Measurements from ENCODE around the gene RFC2. TPM values are rescaled to one million over a fixed set of nuclear protein-coding genes. Genes with fewer than 3 reads are reported as not detected.

The RFC2 gene
- total and polyA plus RNA-seq, 10 of the 15 experiments (the other 5 are each of a cell fraction or from before 2014, with no cell fraction given): 25.8 to 145 (median 90.9) TPM

- TF ChIP-seq CBX3 (IDR thresholded peaks at IDR 0.05; ENCODE audit: borderline replicate concordance, low read depth) (no peak), SREBF1 (IDR thresholded peaks at IDR 0.05; ENCODE audit: low read length) (no peak), SMAD5 (IDR thresholded peaks at IDR 0.05; ENCODE audit: low read depth) (no peak), FOS (IDR thresholded peaks at IDR 0.05; ENCODE audit: borderline replicate concordance, extremely low read depth, insufficient read length) (no peak), PBX3 (IDR thresholded peaks at IDR 0.05; ENCODE audit: insufficient replicate concordance, low read depth, low read length) (no peak), POLR2A (IDR thresholded peaks at IDR 0.05; ENCODE audit: low read depth, low read length) (peak; percentile 35), BCL11A (IDR thresholded peaks at IDR 0.05; ENCODE audit: low read depth, low read length) (no peak), ZNF687 (IDR thresholded peaks at IDR 0.05) (peak; percentile 92), GATAD2B (conservative IDR thresholded peaks at IDR 0.05; ENCODE audit: low read depth) (no peak), HCFC1 (IDR thresholded peaks at IDR 0.05; ENCODE audit: low read length) (no peak), BCLAF1 (IDR thresholded peaks at IDR 0.05) (no peak), RUNX3 (IDR thresholded peaks at IDR 0.05; ENCODE audit: low read length) (no peak), RB1 (IDR thresholded peaks at IDR 0.05; ENCODE audit: borderline replicate concordance) (no peak), ZNF592 (IDR thresholded peaks at IDR 0.05) (0 out of 2 replicates have a peak, but pooled peaks have one; percentile 7), NR2C2 (IDR thresholded peaks at IDR 0.05; ENCODE audit: borderline replicate concordance, control insufficient read depth, insufficient read length, low read depth) (no peak), TCF3 (IDR thresholded peaks at IDR 0.05; ENCODE audit: borderline replicate concordance, insufficient read depth, low read depth, low read length) (peak; percentile 87; the same call in 1 of the 2 replicates), ZNF24 (IDR thresholded peaks at IDR 0.05) (no peak), MEF2B (IDR thresholded peaks at IDR 0.05; ENCODE audit: partially characterized antibody, poor library complexity, severe bottlenecking) (peak; percentile 19), ZBED1 (IDR thresholded peaks at IDR 0.05; ENCODE audit: borderline replicate concordance) (0 out of 2 replicates have a peak, but pooled peaks have one; percentile 40), NBN (IDR thresholded peaks at IDR 0.05) (no peak), ESRRA (IDR thresholded peaks at IDR 0.05; ENCODE audit: low read length) (no peak)
Measured at GRCh38 chr7:74231232-74231590, 23.0 kb downstream of the RFC2 start (continued).
